GM12872 (cell line): ENCODE measurements around the gene BMP5.

Source experiments
- TF ChIP-seq, protein P1 (sequence below): IDR thresholded peaks from 3 replicates; pipeline ENCODE4 v1.5.1; 2011; ENCODE audit warnings: low read depth, mild to moderate bottlenecking, low read length, moderate library complexity; ENCODE audit not compliant: insufficient read depth

The BMP5 gene

DNA sequence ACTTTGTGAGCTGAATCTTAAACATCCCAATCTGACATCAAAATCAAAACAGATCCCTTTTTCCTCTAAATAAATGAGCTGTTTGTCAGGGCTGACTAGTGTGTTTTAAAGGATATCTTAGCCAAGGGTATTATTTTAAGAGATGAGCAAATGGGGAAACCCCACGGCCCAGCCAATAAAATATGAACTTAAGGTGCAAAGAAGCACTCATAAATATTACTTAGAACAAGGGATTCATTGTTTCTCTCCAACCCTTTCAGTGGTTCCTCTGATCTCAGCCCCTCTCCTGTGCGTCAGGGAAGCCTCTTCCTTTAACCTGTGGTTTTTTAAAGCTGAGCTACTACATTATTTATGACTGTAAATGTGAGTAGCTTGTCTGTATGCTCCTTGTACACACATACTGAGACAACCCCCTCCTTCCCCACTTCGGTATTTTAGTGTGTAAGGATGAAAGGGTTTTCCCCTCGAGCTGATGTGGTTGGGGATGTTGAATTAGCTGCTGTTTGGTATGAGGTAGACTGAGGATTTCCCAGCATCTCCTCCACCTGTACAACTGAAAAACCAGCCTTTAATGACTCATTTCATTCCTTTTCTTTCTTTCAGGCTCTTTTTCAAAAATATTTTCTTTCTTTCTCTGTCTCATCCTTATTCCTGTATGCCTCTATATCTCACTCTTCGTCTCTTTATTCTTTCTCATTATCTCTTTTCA, 6.5 kb downstream of the BMP5 start:
- TF ChIP-seq, protein P1, sequence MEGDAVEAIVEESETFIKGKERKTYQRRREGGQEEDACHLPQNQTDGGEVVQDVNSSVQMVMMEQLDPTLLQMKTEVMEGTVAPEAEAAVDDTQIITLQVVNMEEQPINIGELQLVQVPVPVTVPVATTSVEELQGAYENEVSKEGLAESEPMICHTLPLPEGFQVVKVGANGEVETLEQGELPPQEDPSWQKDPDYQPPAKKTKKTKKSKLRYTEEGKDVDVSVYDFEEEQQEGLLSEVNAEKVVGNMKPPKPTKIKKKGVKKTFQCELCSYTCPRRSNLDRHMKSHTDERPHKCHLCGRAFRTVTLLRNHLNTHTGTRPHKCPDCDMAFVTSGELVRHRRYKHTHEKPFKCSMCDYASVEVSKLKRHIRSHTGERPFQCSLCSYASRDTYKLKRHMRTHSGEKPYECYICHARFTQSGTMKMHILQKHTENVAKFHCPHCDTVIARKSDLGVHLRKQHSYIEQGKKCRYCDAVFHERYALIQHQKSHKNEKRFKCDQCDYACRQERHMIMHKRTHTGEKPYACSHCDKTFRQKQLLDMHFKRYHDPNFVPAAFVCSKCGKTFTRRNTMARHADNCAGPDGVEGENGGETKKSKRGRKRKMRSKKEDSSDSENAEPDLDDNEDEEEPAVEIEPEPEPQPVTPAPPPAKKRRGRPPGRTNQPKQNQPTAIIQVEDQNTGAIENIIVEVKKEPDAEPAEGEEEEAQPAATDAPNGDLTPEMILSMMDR = no peak

DNA sequence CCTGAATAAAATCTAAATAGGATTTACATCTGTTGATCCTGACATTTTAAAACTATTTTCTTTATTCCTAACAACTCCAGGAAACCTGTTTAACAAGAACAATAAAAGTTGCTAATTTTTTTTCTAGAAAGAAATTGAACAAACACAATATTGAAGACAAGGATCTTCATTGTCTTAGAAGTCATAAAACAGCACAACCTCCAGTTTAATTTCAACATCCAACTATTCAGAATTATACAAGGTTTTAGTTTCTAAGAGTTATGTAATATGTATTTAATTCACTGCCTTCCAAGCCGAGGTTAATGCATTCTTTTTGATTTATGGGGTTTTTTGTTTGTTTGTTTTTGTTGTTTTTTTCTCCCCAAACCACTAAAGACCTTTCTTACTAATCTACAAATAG, 7.2 kb downstream of the BMP5 start:
- TF ChIP-seq, protein P1 = no peak

DNA sequence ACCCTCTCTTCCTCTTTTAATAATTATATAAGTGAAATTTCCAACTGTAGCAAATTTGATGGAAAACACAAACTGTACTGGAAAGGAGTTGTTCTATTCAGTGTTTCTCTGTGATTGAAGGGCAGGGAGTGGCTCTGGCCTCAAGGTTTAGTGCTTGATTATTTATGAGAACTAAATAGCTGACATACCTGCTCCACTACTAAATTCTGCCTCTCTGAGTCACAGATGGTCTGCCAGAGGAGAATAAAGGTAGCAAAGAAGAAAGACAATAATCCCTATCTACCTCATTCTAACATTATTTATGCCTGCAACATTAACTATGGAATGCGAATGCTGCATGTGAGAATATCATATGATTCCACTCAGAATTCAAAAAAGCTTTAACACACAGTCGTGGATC, 9.3 kb downstream of the BMP5 start:
- TF ChIP-seq, protein P1 = no peak

DNA sequence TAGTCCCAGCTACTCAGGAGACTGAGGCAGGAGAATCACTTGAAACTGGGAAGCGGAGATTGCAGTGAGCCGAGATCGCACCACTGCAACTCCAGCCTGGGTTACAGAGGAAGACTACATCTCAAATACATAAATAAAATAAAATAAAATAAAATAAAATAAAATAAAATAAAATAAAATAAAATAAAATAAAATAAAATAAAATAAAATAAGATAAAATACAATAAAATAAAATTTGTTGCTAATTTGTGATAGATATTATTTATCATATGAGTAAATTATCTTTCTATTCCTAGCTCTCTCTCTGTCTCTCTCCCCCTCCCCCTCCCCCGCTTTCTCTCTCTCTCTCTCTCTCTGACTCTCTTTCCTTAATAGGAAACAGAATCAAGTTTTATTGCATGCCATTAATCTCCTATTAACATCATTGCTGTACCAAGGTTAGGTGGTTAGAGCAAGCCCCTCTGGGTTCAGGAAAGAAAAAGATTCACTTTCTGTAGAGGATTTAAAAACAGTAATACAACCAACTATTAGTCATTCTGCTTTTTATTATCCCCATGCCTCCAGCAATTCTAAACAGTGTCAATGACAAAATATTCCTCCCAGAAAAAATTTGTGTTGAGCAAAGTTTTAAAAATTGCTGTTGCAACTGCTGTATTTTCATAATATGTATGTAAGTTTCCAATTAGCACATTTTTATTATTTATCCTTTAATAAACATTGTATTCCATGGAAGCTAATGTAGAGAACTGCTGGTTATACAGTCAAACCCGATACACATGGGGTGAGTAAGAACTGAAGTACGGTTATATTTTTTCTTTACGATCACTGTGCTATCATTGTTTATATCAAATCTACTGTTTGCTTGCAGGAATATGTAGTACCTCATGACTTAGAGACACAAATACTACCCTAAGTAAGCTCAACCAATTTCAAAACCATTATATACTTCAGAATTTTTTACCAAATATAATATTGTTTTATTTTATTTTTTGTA, 22.1 kb downstream of the BMP5 start:
- TF ChIP-seq, protein P1 = no peak

DNA sequence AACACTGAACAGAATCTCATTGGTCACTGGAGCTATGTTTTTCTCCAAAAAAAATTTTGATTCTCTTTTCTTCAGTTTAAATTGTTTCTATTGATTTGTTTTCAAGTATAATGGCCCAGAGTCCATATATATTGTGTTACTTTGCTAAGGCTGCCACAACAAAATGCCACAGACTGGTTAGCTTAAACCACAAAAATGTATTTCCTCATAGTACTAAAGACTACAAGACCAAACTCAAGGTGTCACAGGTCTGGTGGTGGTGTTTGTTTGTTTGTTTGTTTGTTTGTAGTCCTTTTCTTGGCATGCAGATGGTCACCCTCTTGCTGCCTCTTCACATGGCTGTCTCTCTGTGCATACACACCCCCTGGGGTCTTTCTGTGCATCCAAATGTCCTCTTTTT, 34.0 kb downstream of the BMP5 start:
- TF ChIP-seq, protein P1 = no peak

DNA sequence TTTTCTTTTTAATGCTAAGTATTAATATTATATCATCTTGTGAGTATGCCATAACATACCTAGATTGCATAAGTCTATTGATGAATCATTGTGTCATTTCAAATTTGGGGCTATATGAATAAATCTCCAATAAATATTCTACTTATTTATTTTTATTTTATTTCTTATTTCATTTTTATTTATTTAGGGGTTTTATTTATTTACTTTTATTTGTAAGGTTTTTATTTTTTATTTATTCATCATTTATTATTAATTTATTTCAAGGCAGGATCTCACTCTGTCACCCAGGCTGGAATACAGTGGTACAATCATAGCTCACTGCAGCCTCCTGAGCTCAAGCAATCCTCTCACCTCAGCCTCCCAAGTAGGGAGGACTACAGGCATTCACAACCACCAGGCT, 36.3 kb downstream of the BMP5 start:
- TF ChIP-seq, protein P1 = no peak

DNA sequence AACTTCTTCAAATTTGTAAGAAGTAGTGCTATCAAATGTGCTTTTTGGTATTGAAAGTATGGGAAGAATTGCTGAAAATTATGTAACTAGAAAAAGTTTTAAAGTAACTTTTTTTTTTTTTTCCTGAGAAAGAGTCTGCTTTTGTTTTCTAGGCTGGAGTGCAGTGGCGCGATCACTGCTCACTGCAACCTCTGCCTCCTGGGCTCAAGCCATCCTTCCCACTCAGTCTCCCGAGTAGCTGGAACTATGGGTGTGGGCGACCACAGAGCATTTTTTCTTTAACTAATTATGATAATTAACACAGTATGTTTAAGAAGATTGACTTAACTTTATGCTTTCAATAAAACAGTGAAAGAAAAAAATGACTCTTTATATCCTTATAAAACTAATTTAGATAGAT, 38.4 kb downstream of the BMP5 start:
- TF ChIP-seq, protein P1 = no peak
